Astrocyte (in vitro differentiated cells and primary cell): ENCODE results near the gene ZFR2.

Experiments used
- EZH2 ChIP-seq: IDR thresholded peaks from 2 replicates; pipeline ENCODE4 v1.6.1; 2012; ENCODE audit warnings: mild to moderate bottlenecking, low read length, inconsistent platforms; ENCODE audit not compliant: insufficient read depth
- TF ChIP-seq, protein P1 (sequence below): IDR thresholded peaks from 2 replicates; pipeline ENCODE4 v1.5.1; 2011; ENCODE audit warnings: low read depth, mild to moderate bottlenecking, inconsistent platforms, low read length, moderate library complexity; ENCODE audit not compliant: insufficient read depth

DNA sequence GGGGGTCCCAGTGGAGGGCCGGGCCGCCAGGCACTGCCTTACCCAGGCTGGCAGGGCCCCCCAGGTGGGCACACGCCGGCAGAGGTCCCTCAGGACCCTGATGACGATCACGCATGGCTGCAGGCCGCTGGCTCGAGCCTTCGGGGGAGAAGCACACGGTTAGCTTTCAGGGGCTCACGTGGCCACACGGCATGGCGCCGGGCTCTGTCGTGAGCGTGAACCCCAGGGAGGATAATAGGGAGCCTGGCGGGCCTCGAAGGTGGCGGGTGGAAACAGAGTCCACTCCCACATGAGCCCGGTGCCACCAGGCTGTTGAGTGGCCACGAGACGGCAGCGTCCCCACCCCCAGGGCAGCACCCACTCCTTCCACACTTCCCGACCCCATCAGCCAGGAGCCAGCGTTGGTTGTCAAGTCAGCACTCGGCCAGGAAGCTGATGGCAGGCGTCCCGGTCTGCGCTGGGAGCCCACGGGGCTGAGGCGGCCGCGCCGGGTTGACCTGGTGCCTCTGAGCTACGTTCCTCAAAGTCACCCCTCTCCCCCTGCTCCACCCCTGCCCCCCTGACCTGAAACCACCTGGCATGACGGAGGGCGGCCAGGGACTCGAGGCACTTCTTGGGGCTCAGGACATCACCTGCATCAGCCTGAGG is 58.0 kb downstream of the ZFR2 start:
- no peak for TF ChIP-seq EZH2
- TF ChIP-seq, protein P1, sequence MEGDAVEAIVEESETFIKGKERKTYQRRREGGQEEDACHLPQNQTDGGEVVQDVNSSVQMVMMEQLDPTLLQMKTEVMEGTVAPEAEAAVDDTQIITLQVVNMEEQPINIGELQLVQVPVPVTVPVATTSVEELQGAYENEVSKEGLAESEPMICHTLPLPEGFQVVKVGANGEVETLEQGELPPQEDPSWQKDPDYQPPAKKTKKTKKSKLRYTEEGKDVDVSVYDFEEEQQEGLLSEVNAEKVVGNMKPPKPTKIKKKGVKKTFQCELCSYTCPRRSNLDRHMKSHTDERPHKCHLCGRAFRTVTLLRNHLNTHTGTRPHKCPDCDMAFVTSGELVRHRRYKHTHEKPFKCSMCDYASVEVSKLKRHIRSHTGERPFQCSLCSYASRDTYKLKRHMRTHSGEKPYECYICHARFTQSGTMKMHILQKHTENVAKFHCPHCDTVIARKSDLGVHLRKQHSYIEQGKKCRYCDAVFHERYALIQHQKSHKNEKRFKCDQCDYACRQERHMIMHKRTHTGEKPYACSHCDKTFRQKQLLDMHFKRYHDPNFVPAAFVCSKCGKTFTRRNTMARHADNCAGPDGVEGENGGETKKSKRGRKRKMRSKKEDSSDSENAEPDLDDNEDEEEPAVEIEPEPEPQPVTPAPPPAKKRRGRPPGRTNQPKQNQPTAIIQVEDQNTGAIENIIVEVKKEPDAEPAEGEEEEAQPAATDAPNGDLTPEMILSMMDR, result no peak
